NCI-H460 (cell line): ENCODE results near the gene TMEM271. TPM values are rescaled to one million over a fixed set of nuclear protein-coding genes. Genes with fewer than 3 reads are reported as not detected.
A peak's percentile ranks its signal among the peaks of the same experiment; 100 is the strongest.

Experiments
- DNase-seq: peaks from one replicate; pipeline ENCODE4 v3.0.0-alpha.2; 2016; ENCODE audit warnings: low read depth; ENCODE audit errors: extremely low read depth
- total RNA-seq: library from RNA; depleted of rRNA; stranded (reverse); fragments of >200 nt; shearing (Covaris generic); gene quantifications from 2 replicates; pipeline ENCODE4 v1.2.3, GENCODE V29; 2014

Gene TMEM271
- total RNA-seq, 1 experiment from 2014 or later = not detected

- no peak for DNase-seq
These were observed 40.7 kb downstream of the TMEM271 start for GRCh38 chr4:535181-535923.

- DNase-seq = no peak
These were observed 41.4 kb downstream of the TMEM271 start for GRCh38 chr4:534576-535151.

GRCh38 chr4:534101-534575 is 42.0 kb downstream of the TMEM271 start:
- DNase-seq = no peak

GRCh38 chr4:533318-534100 is 42.6 kb downstream of the TMEM271 start:
- no peak for DNase-seq

GRCh38 chr4:532588-533317 is 43.3 kb downstream of the TMEM271 start:
- DNase-seq = peak; percentile 3

GRCh38 chr4:531721-532565 is 44.2 kb downstream of the TMEM271 start:
- DNase-seq = no peak

- no peak for DNase-seq
These were observed 45.0 kb downstream of the TMEM271 start for GRCh38 chr4:531076-531475.

GRCh38 chr4:530017-530781 is 45.9 kb downstream of the TMEM271 start:
- no peak for DNase-seq

GRCh38 chr4:529563-529962 is 46.5 kb downstream of the TMEM271 start:
- no peak for DNase-seq

- no peak for DNase-seq
These were observed 47.3 kb downstream of the TMEM271 start for GRCh38 chr4:528835-529234.

GRCh38 chr4:528296-528695 is 47.8 kb downstream of the TMEM271 start:
- no peak for DNase-seq

GRCh38 chr4:526971-527460 is 49.1 kb downstream of the TMEM271 start:
- DNase-seq = no peak

- no peak for DNase-seq
These were observed 49.7 kb downstream of the TMEM271 start for GRCh38 chr4:526189-526909.

GRCh38 chr4:525660-526059 is 50.4 kb downstream of the TMEM271 start:
- no peak for DNase-seq

GRCh38 chr4:524196-524595 is 51.9 kb downstream of the TMEM271 start:
- DNase-seq = no peak
